Heart left ventricle (tissue), 13 donors: ENCODE data around the gene MEGF10.

Source experiments
- POLR2A ChIP-seq, 2 donors: fragments of 450-650 bp; IDR thresholded peaks; one replicate each; pipeline ENCODE4 v1.6.1; 2017; ENCODE audit warnings: antibody characterized with exemption in 2 of 2, mild to moderate bottlenecking in 2 of 2, moderate library complexity in 2 of 2
- TF ChIP-seq, protein P1 (sequence below), 12 donors: fragments of 200-600 bp; sonication (generic) in 4 of 12; IDR thresholded peaks; one replicate each; pipeline versions ENCODE4 v1.5.0 to v1.8.0; 2018 to 2022; ENCODE audit warnings: antibody characterized with exemption in 12 of 12, mild to moderate bottlenecking in 5 of 12
- donor health status: ischemic (EF 13 %, LVEDD 7.1; RV severe dilation, severe dysfunction).
- donor health status: DM: no; HTN: yes; CAD: no.
- donor health status: DM: no; HTN: no; CAD: no.
- donor health status: ischemic (EF 25% LVEDD 6.9; RV normal size, moderate dysfunction).
- donor health status: ischemic (EF 25% LVEDD 5.7; RV mildly dilated, moderate dysfunction).
- donor health status: ischemic (EF 35%, LVEDD 5.7; RV mildly dilated, moderate dysfunction).
- donor health status: nonischemic (EF 11% LVEDD 7.7; RV severe dilation, severe dysfunction).
- donor health status: DM: yes; HTN: yes; CAD: no.
- donor health status: PGD.
- donor health status: ischemic (EF 29% LVEDD 5.4; RV normal size, mild dysfunction).
- donor health status: nonischemic (EF 23%, LVEDD 6.1; RV moderate dilation, normal function).

DNA sequence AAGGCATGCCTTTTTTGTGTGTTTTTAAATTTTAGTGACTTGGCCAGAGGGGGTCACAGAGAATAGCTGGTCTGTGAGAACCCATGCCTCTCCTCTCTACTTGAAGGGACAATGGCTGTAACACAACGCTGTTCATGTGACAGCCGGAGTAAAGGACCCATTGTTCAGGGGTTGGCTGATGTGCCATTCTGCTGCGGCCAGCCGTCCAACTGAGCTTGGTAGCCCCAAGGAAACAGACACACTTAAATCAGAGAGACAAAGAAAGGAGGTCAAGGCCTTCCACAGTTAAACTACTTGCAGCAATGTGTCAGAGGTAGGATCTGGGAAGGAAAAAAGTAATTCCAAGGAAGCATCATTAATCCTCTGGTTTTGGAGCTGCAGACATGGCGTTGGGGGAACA, 8.1 kb downstream of the MEGF10 start:
- TF ChIP-seq, protein P1, sequence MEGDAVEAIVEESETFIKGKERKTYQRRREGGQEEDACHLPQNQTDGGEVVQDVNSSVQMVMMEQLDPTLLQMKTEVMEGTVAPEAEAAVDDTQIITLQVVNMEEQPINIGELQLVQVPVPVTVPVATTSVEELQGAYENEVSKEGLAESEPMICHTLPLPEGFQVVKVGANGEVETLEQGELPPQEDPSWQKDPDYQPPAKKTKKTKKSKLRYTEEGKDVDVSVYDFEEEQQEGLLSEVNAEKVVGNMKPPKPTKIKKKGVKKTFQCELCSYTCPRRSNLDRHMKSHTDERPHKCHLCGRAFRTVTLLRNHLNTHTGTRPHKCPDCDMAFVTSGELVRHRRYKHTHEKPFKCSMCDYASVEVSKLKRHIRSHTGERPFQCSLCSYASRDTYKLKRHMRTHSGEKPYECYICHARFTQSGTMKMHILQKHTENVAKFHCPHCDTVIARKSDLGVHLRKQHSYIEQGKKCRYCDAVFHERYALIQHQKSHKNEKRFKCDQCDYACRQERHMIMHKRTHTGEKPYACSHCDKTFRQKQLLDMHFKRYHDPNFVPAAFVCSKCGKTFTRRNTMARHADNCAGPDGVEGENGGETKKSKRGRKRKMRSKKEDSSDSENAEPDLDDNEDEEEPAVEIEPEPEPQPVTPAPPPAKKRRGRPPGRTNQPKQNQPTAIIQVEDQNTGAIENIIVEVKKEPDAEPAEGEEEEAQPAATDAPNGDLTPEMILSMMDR (IDR thresholded peaks at IDR 0.05) = no peak
- TF ChIP-seq POLR2A (IDR thresholded peaks at IDR 0.05) = no peak
